ENCODE results near the gene WDR5.
"Not testable (repeated sequence)": the region's sequence is repeated elsewhere in the genome, so short reads cannot be mapped to it uniquely, and the experiment has no call there.

The WDR5 gene

GRCh38 chr9:134135343-134136117, at the start of gene WDR5:
Gene WDR5 (plus strand): TSS chr9:134136082. CDS start chr9:134139878, 3,796 bp downstream.
- DNase-seq, result peak; percentile 88

DNA sequence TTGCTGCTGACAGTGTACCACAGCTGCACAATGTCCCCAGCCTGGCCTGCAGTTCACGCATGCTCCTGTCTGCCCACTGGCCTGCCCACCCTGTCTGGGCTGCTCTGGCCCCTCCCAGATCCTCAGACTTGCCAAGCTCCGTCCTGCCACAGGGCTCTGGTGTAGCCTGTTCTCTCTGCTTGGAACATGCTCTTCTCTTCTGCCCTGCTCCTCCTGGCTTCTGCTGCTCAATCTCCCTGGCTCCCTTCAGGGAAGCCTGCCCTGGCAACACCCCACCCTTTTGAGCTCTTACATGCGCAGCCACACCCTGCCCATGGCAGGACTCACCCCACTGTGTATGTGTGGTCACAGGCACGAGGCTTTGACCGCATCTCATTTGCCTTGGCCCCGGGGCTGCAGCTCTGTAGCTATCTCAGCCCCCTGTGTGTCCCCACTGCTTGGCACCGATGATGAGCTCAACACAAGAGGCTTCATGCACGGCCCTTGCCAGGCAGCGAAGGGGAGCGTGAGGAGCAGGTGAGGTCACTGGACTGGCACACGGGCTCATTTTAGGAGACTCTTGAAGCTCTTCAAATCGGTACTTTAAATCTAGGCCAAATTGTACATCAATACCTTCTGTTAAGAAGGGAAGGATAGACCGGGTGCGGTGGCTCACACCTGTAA, 47.7 kb upstream of the WDR5 start:
- no peak for DNase-seq

DNA sequence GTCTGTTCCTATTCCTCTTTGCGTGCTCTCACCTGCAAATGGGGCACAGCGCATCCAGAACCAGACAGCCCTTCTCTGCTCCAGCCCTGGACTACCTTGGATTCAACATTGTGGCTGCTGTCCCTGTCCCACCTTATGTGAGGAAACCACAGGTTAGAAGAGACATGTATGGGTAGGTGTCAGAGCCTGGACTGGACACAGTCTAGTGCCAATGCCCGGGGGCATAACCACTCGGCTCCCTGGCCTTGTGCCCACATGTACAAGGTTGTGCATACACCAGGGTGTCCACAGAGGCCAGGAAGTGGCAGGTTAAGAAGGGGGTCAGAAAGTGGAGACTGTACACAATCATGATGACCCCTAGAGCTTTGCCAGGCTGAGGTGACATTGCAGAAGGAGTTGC, 45.9 kb upstream of the WDR5 start:
- DNase-seq, result no peak

GRCh38 chr9:134099123-134099761, 36.6 kb upstream of the WDR5 start:
- peak; percentile 8 for DNase-seq

- no peak for DNase-seq
These were observed 35.8 kb upstream of the WDR5 start for GRCh38 chr9:134100040-134100439.

GRCh38 chr9:134101133-134101532, 34.7 kb upstream of the WDR5 start:
- not testable (repeated sequence) for DNase-seq

- no peak for DNase-seq
These were observed 34.2 kb upstream of the WDR5 start for GRCh38 chr9:134101623-134102149.

DNA sequence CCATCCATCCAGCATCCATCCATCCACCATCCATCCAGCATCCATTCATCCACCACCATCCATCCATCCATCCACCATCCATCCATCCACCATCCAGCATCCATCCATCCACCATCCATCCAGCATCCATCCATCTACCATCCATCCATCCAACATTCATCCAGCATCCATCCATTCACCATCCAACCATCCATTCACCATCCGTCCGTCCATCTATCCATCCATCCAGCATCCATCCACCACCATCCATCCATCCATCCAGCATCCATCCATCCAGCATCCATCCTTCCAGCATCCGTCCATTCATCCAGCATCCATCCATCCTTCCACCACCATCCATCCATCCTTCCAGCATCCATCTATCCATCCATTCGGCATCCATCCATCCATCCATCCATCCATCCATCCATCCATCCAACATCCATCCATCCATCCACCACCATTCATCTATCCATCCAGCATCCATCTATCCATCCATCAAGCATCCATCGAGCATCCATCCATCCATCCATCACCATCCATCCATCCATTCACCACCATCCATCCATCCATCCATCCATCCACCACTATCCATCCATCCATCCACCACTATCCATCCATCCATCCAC, 32.4 kb upstream of the WDR5 start:
- no peak for DNase-seq

DNA sequence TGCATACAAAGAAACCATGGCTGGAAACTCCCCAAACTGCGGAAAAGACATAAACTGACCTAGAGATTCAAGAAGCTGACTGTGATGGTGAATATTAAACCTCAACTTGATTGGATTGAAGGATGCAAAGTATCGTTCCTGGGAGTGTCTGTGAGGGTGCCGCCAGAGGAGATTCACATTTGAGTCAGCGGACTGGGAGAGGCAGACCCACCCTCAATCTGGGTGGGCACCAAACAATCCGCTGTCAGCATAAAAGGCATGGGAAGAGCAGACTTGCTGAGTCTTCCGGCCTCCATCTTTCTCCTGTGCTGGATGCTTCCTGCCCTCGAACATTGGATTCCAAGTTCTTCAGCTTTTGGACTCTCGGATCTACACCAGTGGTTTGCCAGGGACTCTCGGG, 24.8 kb upstream of the WDR5 start:
- no peak for DNase-seq

- DNase-seq, result no peak
These were observed 23.3 kb upstream of the WDR5 start for GRCh38 chr9:134112561-134112960.

DNA sequence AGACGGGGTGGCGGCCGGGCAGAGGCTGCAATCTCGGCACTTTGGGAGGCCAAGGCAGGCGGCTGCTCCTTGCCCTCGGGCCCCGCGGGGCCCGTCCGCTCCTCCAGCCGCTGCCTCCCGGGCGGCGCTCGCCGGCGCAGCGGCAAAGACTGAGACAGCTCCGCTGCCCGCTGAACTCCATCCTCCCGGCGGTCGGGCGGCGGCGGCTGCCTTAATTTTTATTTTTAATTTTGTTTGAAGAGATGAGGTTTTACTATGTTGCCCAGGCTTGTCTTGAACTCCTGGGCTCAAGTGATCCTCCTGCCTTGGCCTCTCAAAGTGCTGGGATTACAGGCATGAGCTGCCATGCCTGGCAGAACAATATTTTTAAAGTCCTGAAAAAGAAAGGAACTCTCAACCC, 16.9 kb upstream of the WDR5 start:
- not testable (repeated sequence) for DNase-seq

GRCh38 chr9:134123764-134124128, 12.1 kb upstream of the WDR5 start:
- no peak for DNase-seq

- DNase-seq, result no peak
These were observed 10.3 kb upstream of the WDR5 start for GRCh38 chr9:134125413-134126095.

GRCh38 chr9:134126373-134126772, 9.5 kb upstream of the WDR5 start:
- DNase-seq, result no peak

DNA sequence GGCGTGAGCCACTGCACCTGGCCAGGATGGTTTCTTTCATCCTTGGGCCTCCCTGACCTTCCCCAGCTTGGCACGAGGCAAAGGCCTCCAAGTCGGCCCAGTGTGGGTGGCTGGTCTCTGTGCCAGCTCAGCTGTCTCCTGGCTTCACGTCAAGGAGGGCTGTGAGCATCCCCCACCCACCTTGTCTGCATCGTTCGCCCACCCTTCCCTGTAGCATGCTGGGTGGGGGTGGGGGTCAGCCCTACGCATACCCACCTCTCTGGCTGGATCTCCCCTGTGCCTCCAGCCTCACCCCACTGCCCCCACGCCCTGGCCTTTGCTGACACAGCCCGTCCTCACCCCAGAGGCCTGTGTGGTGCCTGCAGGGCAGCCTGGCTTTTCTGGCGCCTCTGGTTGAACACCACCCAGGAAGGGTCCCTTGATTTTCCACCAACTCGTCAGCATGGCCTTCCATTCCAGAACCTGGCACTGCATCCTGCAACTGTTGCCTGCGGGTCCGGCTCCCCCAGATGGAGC, 8.8 kb upstream of the WDR5 start:
- no peak for DNase-seq

DNA sequence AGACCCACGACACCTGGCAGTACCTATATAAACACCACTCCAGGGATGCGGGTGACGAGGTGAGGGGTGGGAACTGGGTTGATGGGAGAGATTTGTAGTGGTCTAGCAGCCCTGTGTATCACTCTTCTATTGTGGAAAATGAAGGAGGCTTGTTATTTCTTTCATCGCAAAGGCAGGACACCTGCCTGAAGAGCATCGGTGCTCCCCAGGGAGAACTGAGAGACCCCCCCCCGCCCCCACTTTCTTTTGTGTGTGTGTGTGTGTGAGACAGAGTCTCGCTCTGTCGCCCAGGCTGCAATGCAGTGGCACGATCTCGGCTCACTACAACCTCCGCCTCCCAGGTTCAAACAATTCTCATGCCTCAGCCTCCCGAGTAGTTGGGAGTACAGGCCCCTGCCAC, 8.3 kb upstream of the WDR5 start:
- no peak for DNase-seq

GRCh38 chr9:134128727-134129679, 6.9 kb upstream of the WDR5 start:
- no peak for DNase-seq

- peak; percentile 28 for DNase-seq
These were observed 5.1 kb upstream of the WDR5 start for GRCh38 chr9:134130503-134131375.

GRCh38 chr9:134131471-134132207, 4.2 kb upstream of the WDR5 start:
- DNase-seq, result no peak

All from NCI-H1105 (cell line).